ENCODE results near the gene IL1R2. TPM values are rescaled to one million over a fixed set of nuclear protein-coding genes. Genes with fewer than 3 reads are reported as not detected.

IL1R2 gene
- total and polyA plus RNA-seq, 2 of the 13 experiments (the other 11 are each of a cell fraction or from before 2014, with no cell fraction given), result 3.6 to 7.3 TPM

GRCh38 chr2:101995804-101996203, 4.0 kb downstream of the IL1R2 start:
- Histone ChIP-seq H3K79me2 (ENCODE audit: insufficient read depth, low read length) (no peaks in the 10 kb centered on the region), H3K27me3 (ENCODE audit: control insufficient read depth in 1 of 2, insufficient read depth in 2 of 2, low read length in 2 of 2) (peaks cover 2 to 46% of the 10 kb centered on the region in 2 experiments), H3K27ac (ENCODE audit: extremely low read length, insufficient read depth, low read length) (no peak overlapping the region), H4K20me1 (ENCODE audit: insufficient read depth, low read length) (no peaks in the 10 kb centered on the region), H2AFZ (ENCODE audit: low read length) (no peak overlapping the region), H3K9ac (ENCODE audit: insufficient read depth, low read depth, low read length) (no peak overlapping the region), H3K9me3 (ENCODE audit: low read length) (no peaks in the 10 kb centered on the region), H3K36me3 (replicated peaks in 1 of 2; ENCODE audit: control insufficient read depth in 1 of 2, insufficient read depth in 2 of 2, low read length in 2 of 2) (no peaks in the 10 kb centered on the region), H3K4me1 (ENCODE audit: insufficient read depth, low read length) (peaks cover 31% of the 10 kb centered on the region), H3K4me3 (replicated peaks in 1 of 3; ENCODE audit: insufficient read depth in 1 of 3, low read depth in 2 of 3, low read length in 3 of 3) (no peak overlapping the region), H3K4me2 (ENCODE audit: low read depth, low read length) (no peak overlapping the region)
- no TSS peak for BruUV-seq (replicated peaks)
- TF ChIP-seq MYPOP (CRISPR knock-in tag; IDR thresholded peaks at IDR 0.05), result no peak
- 65% methylated on average over 9 of the region's 9 CpGs for WGBS (ENCODE audit: low lambda C conversion rate)
- ATAC-seq (no peak), FAIRE-seq (no peak), DNase-seq (ENCODE audit: low spot score) (no peak)
- intact Hi-C loops (cut with micrococcal nuclease; ENCODE audit: unreplicated experiment) (no loop called here), in situ Hi-C loops (cut with HindIII; ENCODE audit: extremely low pct_ligation_motif_present, low pct_unique_long_range_greater_than_20kb) (loop anchor here (10.0 kb wide), 1 partner anchor 359 kb away; the partner anchor contains the start of gene IL18R1)
- POLR2A ChIA-PET, result interaction anchor here (1.4 kb wide), 1 partner anchor 10 kb away, joined by 5 read pairs; no protein-coding TSS in a partner anchor
- CTCF ChIA-PET (ENCODE audit: low intra/inter-chr PET ratio, low total read pairs), result no interaction called here

- DNase-seq (ENCODE audit: low spot score) (no peak), FAIRE-seq (no peak), ATAC-seq (no peak; the same call in 1 of the 3 replicates)
- CTCF ChIA-PET (ENCODE audit: low intra/inter-chr PET ratio, low total read pairs), result no interaction called here
- Histone ChIP-seq H4K20me1 (ENCODE audit: insufficient read depth, low read length) (no peaks in the 10 kb centered on the region), H3K4me3 (replicated peaks in 1 of 3; ENCODE audit: insufficient read depth in 1 of 3, low read depth in 2 of 3, low read length in 3 of 3) (peak overlapping the region in 1 of 3 experiments; percentile 60; a peak in 2 of 6 replicates), H3K4me1 (ENCODE audit: insufficient read depth, low read length) (peaks cover 38% of the 10 kb centered on the region), H3K79me2 (ENCODE audit: insufficient read depth, low read length) (no peaks in the 10 kb centered on the region), H3K36me3 (replicated peaks in 1 of 2; ENCODE audit: control insufficient read depth in 1 of 2, insufficient read depth in 2 of 2, low read length in 2 of 2) (no peaks in the 10 kb centered on the region), H3K9ac (ENCODE audit: insufficient read depth, low read depth, low read length) (no peak overlapping the region), H3K9me3 (ENCODE audit: low read length) (no peaks in the 10 kb centered on the region), H2AFZ (ENCODE audit: low read length) (no peak overlapping the region), H3K27ac (ENCODE audit: extremely low read length, insufficient read depth, low read length) (peak overlapping the region; percentile 86), H3K27me3 (ENCODE audit: control insufficient read depth in 1 of 2, insufficient read depth in 2 of 2, low read length in 2 of 2) (peaks cover 2 to 22% of the 10 kb centered on the region in 2 experiments), H3K4me2 (ENCODE audit: low read depth, low read length) (peak overlapping the region; percentile 94)
- BruUV-seq (replicated peaks), result no TSS peak
- POLR2A ChIA-PET, result interaction anchor here (1.0 to 2.3 kb wide), 8 partner anchors 11 to 168 kb away, joined by 3 to 58 read pairs (median 6); partner anchors contain the start of gene IL1R1
- intact Hi-C loops (cut with micrococcal nuclease; ENCODE audit: unreplicated experiment) (no loop called here), in situ Hi-C loops (cut with HindIII; ENCODE audit: extremely low pct_ligation_motif_present, low pct_unique_long_range_greater_than_20kb) (loop anchor here (10.0 kb wide), 1 partner anchor 356 kb away; the partner anchor contains the start of gene IL18R1)
- 45% methylated on average over 1 of the region's 2 CpGs for WGBS (ENCODE audit: low lambda C conversion rate)
- TF ChIP-seq NR0B2 (CRISPR knock-in tag; IDR thresholded peaks at IDR 0.05) (peak; percentile 70; the same call in 1 of the 2 replicates), NFKBIZ (CRISPR knock-in tag; IDR thresholded peaks at IDR 0.05) (0 out of 2 replicates have a peak, but pooled peaks have one; percentile 16), EP300 (IDR thresholded peaks at IDR 0.05; ENCODE audit: low read depth in 2 of 2, low read length in 2 of 2) (0 out of 4 replicates have a peak, but pooled peaks of 1 of the 2 experiments have one; percentile 19), EP300 (CRISPR knock-in tag; IDR thresholded peaks at IDR 0.05; ENCODE audit: borderline replicate concordance) (0 out of 2 replicates have a peak, but pooled peaks have one; percentile 34), ZNF235 (CRISPR knock-in tag; IDR thresholded peaks at IDR 0.05; ENCODE audit: borderline replicate concordance) (0 out of 2 replicates have a peak, but pooled peaks have one; percentile 1), ZNF326 (CRISPR knock-in tag; IDR thresholded peaks at IDR 0.05; ENCODE audit: borderline replicate concordance) (no peak), ZBTB26 (CRISPR knock-in tag; IDR thresholded peaks at IDR 0.05; ENCODE audit: borderline replicate concordance) (0 out of 2 replicates have a peak, but pooled peaks have one; percentile 39), ZBTB34 (CRISPR knock-in tag; IDR thresholded peaks at IDR 0.05) (peak; percentile 51; the same call in 1 of the 2 replicates), MXD1 (CRISPR knock-in tag; IDR thresholded peaks at IDR 0.05) (0 out of 2 replicates have a peak, but pooled peaks have one; percentile 23), HOXA5 (CRISPR knock-in tag; IDR thresholded peaks at IDR 0.05) (no peak), NPAS2 (CRISPR knock-in tag; IDR thresholded peaks at IDR 0.05; ENCODE audit: borderline replicate concordance) (no peak)
These were observed 6.8 kb downstream of the IL1R2 start for GRCh38 chr2:101998556-101998895.
